GM12878 (cell line): Measurements from ENCODE around the gene AGAP1. TPM values are rescaled to one million over a fixed set of nuclear protein-coding genes. Genes with fewer than 3 reads are reported as not detected.

ENCODE experiments used
- ATAC-seq: fragments of 200-7000 bp; cut with Tn5 transposase; 3 replicates; pipeline ENCODE4 v1.9.1; 2020; ENCODE audit warnings: mild to moderate bottlenecking, moderate library complexity
- BruUV-seq: library from RNA; stranded (reverse); fragments of 400-500 nt; replicated peaks from 2 replicates; lab custom pipeline; 2021; lab: Mats Ljungman, UMichigan
- CTCF ChIA-PET: fragments of 300-600 bp; sonication (Branson Sonifier 250); formaldehyde crosslinking; extraction: SDS; loops from one replicate; lab custom pipeline; 2021; ENCODE audit warnings: inconsistent platforms; lab: Yijun Ruan, JAX
- POLR2A ChIA-PET: fragments of 350-600 bp; formaldehyde crosslinking; extraction: SDS; loops from one replicate; lab custom pipeline; 2021; ENCODE audit warnings: inconsistent platforms; lab: Charles Lee
- RAD21 ChIA-PET: fragments of 300-600 bp; sonication (Branson Sonifier 250); formaldehyde crosslinking; loops from one replicate; lab custom pipeline; 2023; ENCODE audit warnings: antibody characterized with exemption; ENCODE audit not compliant: unreplicated experiment; lab: Charles Lee
- SMC1A ChIA-PET: fragments of 300-600 bp; sonication (Branson Sonifier 250); formaldehyde crosslinking; loops from one replicate; lab custom pipeline; 2023; ENCODE audit not compliant: unreplicated experiment, uncharacterized antibody; lab: Charles Lee
- DNase-seq: peaks from one replicate; pipeline ENCODE4 v3.0.0-alpha.2; 2011; ENCODE audit warnings: low read depth, low spot score
- FAIRE-seq: peaks from 3 replicates; lab custom pipeline; 2011; peaks lifted over from hg19 to GRCh38; lab: Jason Lieb, UNC
- H2AFZ ChIP-seq: 2 replicates; pipeline ENCODE4 v1.6.0; 2011; ENCODE audit warnings: low read depth, low read length, control low read depth; ENCODE audit not compliant: control insufficient read depth
- H3K27ac ChIP-seq: 2 replicates; pipeline ENCODE4 v1.5.1; 2011; ENCODE audit warnings: control low read depth; ENCODE audit not compliant: control insufficient read depth, insufficient read depth
- H3K27me3 ChIP-seq, 2 experiments: replicated peaks in 1 of 2; 2 replicates each; pipeline versions ENCODE4 v1.6.0 to v1.6.1; 2011; ENCODE audit warnings: low read length in 1 of 2; ENCODE audit not compliant: control insufficient read depth in 2 of 2, insufficient read depth in 2 of 2
- H3K36me3 ChIP-seq, 2 experiments: 2 replicates each; pipeline ENCODE4 v1.5.1; 2011; ENCODE audit warnings: low read length in 1 of 2; ENCODE audit not compliant: control insufficient read depth in 2 of 2, insufficient read depth in 2 of 2
- H3K4me1 ChIP-seq: 2 replicates; pipeline ENCODE4 v1.6.1; 2011; ENCODE audit warnings: mild to moderate bottlenecking, low read length, moderate library complexity, mixed read lengths; ENCODE audit not compliant: control insufficient read depth, insufficient read depth
- H3K4me2 ChIP-seq: 2 replicates; pipeline ENCODE4 v1.6.0; 2011; ENCODE audit warnings: control low read depth; ENCODE audit not compliant: control insufficient read depth, insufficient read depth
- H3K4me3 ChIP-seq: fragments of 200-600 bp; sonication (generic); 2 replicates; pipeline ENCODE4 v1.5.1; 2016
- H3K79me2 ChIP-seq: 2 replicates; pipeline ENCODE4 v1.6.0; 2011; ENCODE audit warnings: low read length; ENCODE audit not compliant: control insufficient read depth, insufficient read depth
- H3K9ac ChIP-seq: 2 replicates; pipeline ENCODE4 v1.8.0; 2011; ENCODE audit warnings: low read length, control low read depth, mixed read lengths; ENCODE audit not compliant: control insufficient read depth, insufficient read depth
- H3K9me3 ChIP-seq: replicated peaks from 3 replicates; pipeline ENCODE4 v1.5.1; 2011; ENCODE audit warnings: mild to moderate bottlenecking, low read length; ENCODE audit not compliant: control insufficient read depth, insufficient read depth
- H4K20me1 ChIP-seq: 2 replicates; pipeline ENCODE4 v1.6.0; 2011; ENCODE audit not compliant: control insufficient read depth, insufficient read depth
- CTCF ChIP-seq, 3 experiments: IDR thresholded peaks in 2 of 3; conservative IDR thresholded peaks in 1 of 3; 2 replicates each; pipeline ENCODE4 v1.5.1; 2011; ENCODE audit warnings: low read depth in 3 of 3, low read length in 3 of 3, mild to moderate bottlenecking in 3 of 3, control low read depth in 2 of 3, moderate library complexity in 2 of 3, inconsistent platforms in 1 of 3, mixed read lengths in 1 of 3; ENCODE audit not compliant: control insufficient read depth in 2 of 3, insufficient read depth in 1 of 3; ENCODE audit errors: extremely low read depth in 1 of 3
- IRF5 ChIP-seq: fragments of 450-650 bp; IDR thresholded peaks from 2 replicates; pipeline ENCODE4 v1.6.1; 2017; ENCODE audit warnings: borderline replicate concordance
- JUNB ChIP-seq: IDR thresholded peaks from 2 replicates; pipeline ENCODE4 v1.6.1; 2016; ENCODE audit warnings: antibody characterized with exemption, mild to moderate bottlenecking
- KLF5 ChIP-seq: fragments of 450-650 bp; IDR thresholded peaks from 2 replicates; pipeline ENCODE4 v1.6.1; 2014; ENCODE audit warnings: mild to moderate bottlenecking; ENCODE audit not compliant: partially characterized antibody
- MEF2A ChIP-seq: IDR thresholded peaks from 2 replicates; pipeline ENCODE4 v1.6.1; 2011; ENCODE audit warnings: low read depth, mild to moderate bottlenecking, low read length, moderate library complexity; ENCODE audit not compliant: insufficient read depth
- MTA3 ChIP-seq: IDR thresholded peaks from 2 replicates; pipeline ENCODE4 v1.6.1; 2012; ENCODE audit warnings: low read length, inconsistent platforms, borderline replicate concordance
- RAD21 ChIP-seq: IDR thresholded peaks from 2 replicates; pipeline ENCODE4 v1.6.1; 2011; ENCODE audit warnings: mild to moderate bottlenecking, low read depth, low read length, moderate library complexity; ENCODE audit not compliant: insufficient read depth
- RELB ChIP-seq: fragments of 450-650 bp; IDR thresholded peaks from 2 replicates; pipeline ENCODE4 v1.6.1; 2017; ENCODE audit warnings: low read depth, mild to moderate bottlenecking, moderate library complexity
- SMC3 ChIP-seq: IDR thresholded peaks from 2 replicates; pipeline ENCODE4 v1.6.1; 2011; ENCODE audit warnings: low read length, improper control_type of control experiment, borderline replicate concordance
- TCF12 ChIP-seq: IDR thresholded peaks from 2 replicates; pipeline ENCODE4 v1.6.1; 2011; ENCODE audit warnings: low read depth, mild to moderate bottlenecking, low read length
- ZSCAN29 ChIP-seq: fragments of 450-650 bp; IDR thresholded peaks from 2 replicates; pipeline ENCODE4 v1.6.1; 2017; ENCODE audit warnings: mild to moderate bottlenecking, moderate library complexity
- WGBS: methylation state at CpG from one replicate; pipeline ENCODE4 v1.1.6; 2016; ENCODE audit warnings: low lambda C conversion rate; ENCODE audit not compliant: insufficient replicate concordance, insufficient coverage; ENCODE audit errors: missing lambda C conversion rate; 5-methylcytosine and 5-hydroxymethylcytosine counted together
- in situ Hi-C: fragments of 300-500 bp; cut with MboI; formaldehyde crosslinking; loops from 9 replicates; pipeline ENCODE4 v1.14.3; 2018; ENCODE audit warnings: mixed read lengths
- intact Hi-C: fragments of 100-400 bp; cut with micrococcal nuclease; formaldehyde crosslinking; loops from one replicate; pipeline ENCODE4 v1.14.2; 2022; ENCODE audit not compliant: unreplicated experiment
- polyA plus RNA-seq, 11 experiments: library from polyadenylated mRNA; depleted of rRNA in 4 of 11; unstranded in 6 of 11; stranded (reverse) in 5 of 11; fragments of >200 nt; fragmentation: Nextera tagmentation in 4 of 11; fragmentation: Illumina TruSeq in 1 of 11; extraction: Ambion mirVana in 4 of 11; extraction: Trizol in 1 of 11; gene quantifications; 1 replicate in 1 of 11; 2 replicates in 10 of 11; pipeline versions ENCODE4 v1.2.1 to v1.2.3, GENCODE V29; 2011 to 2016; ENCODE audit warnings: inconsistent platforms in 2 of 11, missing spikeins in 2 of 11, low read depth in 1 of 11
- total RNA-seq, 4 experiments: library from RNA; depleted of rRNA in 3 of 4; stranded (reverse); fragments of >200 nt in 3 of 4; fragmentation: Illumina TruSeq in 1 of 4; extraction: Trizol in 1 of 4; gene quantifications; 2 replicates each; pipeline versions ENCODE4 v1.2.1 to v1.2.3, GENCODE V29; 2013 to 2021

The AGAP1 gene
- total and polyA plus RNA-seq, 10 of the 15 experiments (the other 5 are each of a cell fraction or from before 2014, with no cell fraction given): 0.05 to 0.15 (median 0.06) TPM; not detected in 7

GRCh38 chr2:235595422-235596010 is 101.7 kb downstream of the AGAP1 start:
- FAIRE-seq (peak; percentile 69), ATAC-seq (peak; percentile 76)
- no peak overlapping the region for H3K27ac ChIP-seq
- no peak overlapping the region for H3K9ac ChIP-seq
- H4K20me1 ChIP-seq: no peaks in the 10 kb centered on the region
- H3K36me3 ChIP-seq: no peaks in the 10 kb centered on the region
- H3K79me2 ChIP-seq: no peaks in the 10 kb centered on the region
- in situ Hi-C loops: no loop called here
- no TSS peak for BruUV-seq
- no peaks in the 10 kb centered on the region for H3K27me3 ChIP-seq
- TF ChIP-seq MEF2A (no peak), TCF12 (no peak), KLF5 (no peak), IRF5 (no peak), SMC3 (peak; percentile 85), RAD21 (peak; percentile 56), JUNB (no peak), MTA3 (no peak), CTCF (IDR thresholded peaks at IDR 0.05 in 2 of 3, conservative IDR thresholded peaks at IDR 0.05 in 1 of 3; ENCODE audit: control insufficient read depth in 2 of 3, extremely low read depth in 1 of 3, insufficient read depth in 1 of 3, low read depth in 3 of 3, low read length in 3 of 3) (peak; percentile 74 to 82 (median 81)), ZSCAN29 (no peak), RELB (no peak)
- TF ChIP-seq, all 136 proteins: peak for 3
- CTCF ChIA-PET: interaction anchor here (0.6 to 3.9 kb wide), 7 partner anchors 15 to 484 kb away, joined by 3 to 36 read pairs (median 5); no protein-coding TSS in a partner anchor
- Histone ChIP-seq H3K9me3 (no peaks in the 10 kb centered on the region), H3K4me3 (no peak overlapping the region), H3K4me2 (no peak overlapping the region), H2AFZ (no peak overlapping the region), H3K4me1 (no peaks in the 10 kb centered on the region)
- POLR2A ChIA-PET: interaction anchor here (0.6 kb wide), 1 partner anchor 94 kb away, joined by 4 read pairs; no protein-coding TSS in a partner anchor
- DNase-seq: no peak
- intact Hi-C loops: loop anchor here (1.0 to 2.0 kb wide), 2 partner anchors 151 to 459 kb away; no protein-coding TSS in a partner anchor
- 37% methylated on average over 10 of the region's 10 CpGs for WGBS
- SMC1A ChIA-PET: interaction anchor here (0.8 to 2.4 kb wide), 3 partner anchors 147 to 164 kb away, joined by 3 to 10 read pairs (median 5); no protein-coding TSS in a partner anchor
- RAD21 ChIA-PET: interaction anchor here (2.7 kb wide), 1 partner anchor 150 kb away, joined by 22 read pairs; no protein-coding TSS in a partner anchor
